ENCODE measurements around the gene KLHDC7A.
"Not testable (repeated sequence)": the region's sequence is repeated elsewhere in the genome, so short reads cannot be mapped to it uniquely, and the experiment has no call there.

Gene KLHDC7A

DNA sequence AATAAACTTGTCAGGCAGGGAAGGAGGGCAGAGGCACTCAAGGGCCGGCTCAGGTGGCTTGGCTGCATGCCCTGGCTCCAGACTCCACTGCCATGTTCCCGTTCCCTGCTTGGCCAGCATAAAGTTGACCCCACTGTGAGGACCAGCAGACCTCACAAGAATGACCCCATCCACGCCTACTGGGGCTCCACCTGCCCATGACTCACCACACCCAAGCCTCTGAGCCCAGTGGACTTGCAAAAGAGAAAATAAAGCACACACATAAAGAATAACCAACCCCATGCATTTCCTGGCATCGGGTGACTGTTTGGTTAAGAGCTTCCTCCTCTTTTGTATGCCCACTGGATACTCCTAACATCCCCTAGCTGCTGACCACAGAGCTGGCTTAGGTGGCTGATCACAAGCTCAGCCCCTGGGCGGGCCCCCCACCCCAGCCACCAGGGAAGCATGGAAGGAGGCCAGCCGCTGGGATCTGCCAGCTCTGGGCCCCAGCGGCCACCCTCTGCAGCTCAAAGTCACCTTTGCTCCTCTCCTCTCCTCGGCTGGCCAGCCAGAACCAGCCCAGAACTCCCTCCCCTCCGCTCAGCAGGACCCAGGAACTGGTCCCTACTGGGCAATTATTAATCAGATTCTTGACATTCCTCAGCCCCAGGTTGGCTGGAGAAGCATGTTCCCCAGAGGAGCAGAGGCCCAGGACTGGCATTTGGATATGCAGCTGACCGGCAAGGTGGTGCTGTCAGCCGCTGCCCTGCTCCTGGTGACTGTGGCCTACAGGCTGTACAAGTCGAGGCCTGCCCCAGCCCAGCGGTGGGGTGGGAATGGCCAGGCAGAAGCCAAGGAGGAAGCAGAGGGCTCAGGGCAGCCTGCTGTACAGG lies at the start of gene KLHDC7A:
Gene KLHDC7A (plus strand): TSS at position 616 of the 875 bp plus-strand sequence. CDS start 52 bp downstream, at position 668.
- no peak for DNase-seq (ENCODE audit: low read depth)

DNA sequence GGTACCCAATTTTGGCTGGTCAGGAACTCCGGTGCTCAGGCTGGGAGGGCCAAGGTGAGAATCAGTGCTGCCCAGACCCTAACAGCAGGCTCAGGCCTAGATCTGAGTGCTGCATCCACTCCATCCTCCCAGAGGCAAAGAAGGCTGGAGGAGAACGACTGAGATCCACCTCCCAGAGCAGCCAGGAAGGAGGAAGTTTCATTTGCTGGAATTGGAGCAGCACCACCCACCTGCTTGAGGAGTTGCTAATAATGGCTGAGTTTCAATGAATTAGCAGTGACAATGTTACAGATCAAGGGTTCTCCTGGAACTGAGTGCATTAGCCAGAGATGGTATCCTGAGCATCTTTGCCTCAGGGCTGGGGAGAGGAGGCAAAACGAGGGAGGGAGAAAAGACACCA lies 46.7 kb upstream of the KLHDC7A start:
- no peak for DNase-seq (ENCODE audit: low read depth)

GRCh38 chr1:18440385-18441226 lies 40.1 kb upstream of the KLHDC7A start:
- no peak for DNase-seq (ENCODE audit: low read depth)

DNA sequence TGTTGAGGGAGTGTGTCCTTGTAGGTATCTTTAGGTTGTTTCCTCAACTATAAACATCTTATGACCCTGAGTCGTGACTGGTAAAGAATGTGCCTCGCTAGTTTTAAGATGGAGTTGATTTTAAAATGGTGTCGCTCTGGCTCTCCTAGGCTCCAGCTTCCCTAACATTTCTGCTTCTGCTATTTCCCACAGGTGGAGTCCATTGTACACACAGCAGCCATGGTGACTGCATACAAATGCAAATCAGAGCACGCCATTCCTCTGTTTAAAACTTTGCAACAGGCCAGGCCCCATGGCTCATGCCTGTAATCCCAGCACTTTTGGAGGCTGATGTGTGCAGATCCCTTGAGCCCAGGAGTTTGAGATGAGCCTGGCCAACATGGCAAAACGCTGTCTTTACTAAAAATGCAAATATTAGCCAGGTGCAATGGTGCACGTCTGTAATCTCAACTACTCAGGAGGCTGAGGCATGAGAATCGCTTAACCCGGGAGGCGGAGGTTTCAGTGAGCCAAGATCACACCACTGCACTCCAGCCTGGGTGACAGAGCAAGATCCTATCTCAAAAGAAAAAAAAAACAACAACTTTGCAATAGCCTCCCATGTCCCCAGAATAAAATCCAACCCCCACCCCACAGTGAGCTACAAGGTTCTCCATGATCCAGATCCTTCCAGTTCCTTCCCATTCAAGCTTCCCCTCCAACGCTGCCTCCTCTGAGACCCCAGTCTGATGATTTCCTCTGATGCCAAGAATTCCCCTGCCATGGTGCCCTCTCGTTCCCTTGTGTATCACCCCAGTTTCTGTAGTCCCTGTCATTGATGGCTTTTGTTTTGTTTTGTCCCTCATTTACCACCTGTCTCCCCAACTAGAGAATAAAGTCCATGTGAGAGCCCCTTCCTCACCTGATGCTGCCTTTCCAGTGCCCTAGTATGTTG lies 36.9 kb upstream of the KLHDC7A start:
- no peak for DNase-seq (ENCODE audit: low read depth)

GRCh38 chr1:18444563-18444962 lies 36.2 kb upstream of the KLHDC7A start:
- DNase-seq (ENCODE audit: low read depth), result no peak

- DNase-seq (ENCODE audit: low read depth), result no peak
These were observed 34.0 kb upstream of the KLHDC7A start for GRCh38 chr1:18446751-18447150.

GRCh38 chr1:18447509-18448220 lies 33.1 kb upstream of the KLHDC7A start:
- DNase-seq (ENCODE audit: low read depth), result no peak

GRCh38 chr1:18448889-18449288 lies 31.8 kb upstream of the KLHDC7A start:
- no peak for DNase-seq (ENCODE audit: low read depth)

GRCh38 chr1:18452550-18452949 lies 28.2 kb upstream of the KLHDC7A start:
- DNase-seq (ENCODE audit: low read depth), result no peak

DNA sequence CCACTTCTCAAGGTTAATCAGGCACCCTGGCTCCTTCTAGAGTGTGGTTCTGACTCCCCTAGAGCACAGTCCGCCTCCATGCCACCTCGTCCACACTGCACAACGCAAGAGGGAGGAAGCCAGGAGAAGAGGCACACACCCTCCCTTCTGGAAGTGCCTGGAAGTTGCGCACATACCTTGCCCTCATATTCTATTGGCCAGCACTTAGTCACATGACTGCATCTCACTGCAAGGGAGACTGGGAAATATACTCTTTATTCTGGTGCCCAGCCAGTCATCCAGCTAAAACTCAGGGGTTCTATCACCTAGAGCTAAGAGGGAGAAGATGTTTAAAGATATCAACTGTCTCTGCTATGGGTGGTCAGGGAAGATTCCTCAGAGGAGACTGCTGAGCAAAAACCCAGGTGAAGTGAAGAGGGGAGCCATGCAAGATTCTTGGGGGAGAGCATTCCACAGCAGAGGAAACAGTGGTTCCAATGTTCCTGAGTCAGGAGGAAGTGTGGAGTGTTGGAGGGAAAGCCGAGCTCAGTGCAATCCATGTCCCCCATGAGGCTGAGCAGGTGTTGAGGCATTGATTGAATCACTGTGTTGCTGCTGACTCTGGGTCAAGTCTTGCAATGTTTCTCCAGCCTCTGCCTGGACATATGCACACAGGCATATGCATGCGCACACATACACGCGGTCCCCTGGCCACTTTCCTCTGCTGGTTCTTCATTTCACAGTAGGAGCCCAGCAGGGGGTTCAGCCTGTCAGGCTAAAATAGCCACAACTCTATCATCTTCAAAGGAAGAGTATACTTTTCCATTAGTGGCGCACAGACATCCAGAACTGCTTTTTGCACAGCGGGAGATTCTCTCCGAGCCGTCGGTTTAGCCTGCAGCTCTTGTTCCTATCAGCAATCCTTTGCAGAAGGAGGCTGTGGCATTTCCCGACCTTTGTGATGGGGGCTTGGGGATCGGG lies 22.3 kb upstream of the KLHDC7A start:
- no peak for DNase-seq (ENCODE audit: low read depth)

DNA sequence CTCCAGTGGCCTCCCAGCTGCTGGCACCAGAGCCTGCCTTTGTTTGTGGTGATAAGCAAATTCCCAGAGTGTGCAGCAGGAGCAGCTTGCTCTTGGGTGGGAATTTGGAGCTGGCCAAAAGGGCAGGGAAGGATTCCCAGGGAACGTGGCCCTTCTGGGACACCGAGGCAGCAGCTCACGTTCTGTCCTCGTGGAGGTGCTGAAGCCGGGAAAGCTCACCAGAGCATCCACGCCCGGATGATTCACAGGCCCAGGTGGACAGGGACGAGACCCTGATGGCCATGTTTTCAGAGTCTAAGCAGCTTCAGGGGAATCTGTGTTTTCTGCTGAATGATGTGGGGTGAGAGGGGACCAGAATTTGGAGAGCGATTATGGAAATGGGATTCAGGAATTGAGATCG lies 19.1 kb upstream of the KLHDC7A start:
- no peak for DNase-seq (ENCODE audit: low read depth)

DNA sequence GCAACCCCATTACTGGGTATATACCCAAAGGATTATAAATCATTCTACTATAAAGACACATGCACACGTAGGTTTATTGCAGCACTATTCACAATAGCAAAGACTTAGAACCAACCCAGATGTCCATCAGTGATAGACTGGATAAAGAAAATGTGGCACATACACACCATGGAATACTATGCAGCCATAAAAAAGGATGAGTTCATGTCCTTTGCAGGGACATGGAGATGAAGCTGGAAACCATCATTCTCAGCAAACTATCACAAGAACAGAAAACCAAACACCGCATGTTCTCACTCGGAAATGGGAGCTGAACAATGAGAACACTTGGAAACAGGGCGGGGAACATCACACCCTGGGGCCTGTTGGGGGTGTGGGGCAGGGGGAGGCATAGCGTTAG lies 18.2 kb upstream of the KLHDC7A start:
- not testable (repeated sequence) for DNase-seq (ENCODE audit: low read depth)

DNA sequence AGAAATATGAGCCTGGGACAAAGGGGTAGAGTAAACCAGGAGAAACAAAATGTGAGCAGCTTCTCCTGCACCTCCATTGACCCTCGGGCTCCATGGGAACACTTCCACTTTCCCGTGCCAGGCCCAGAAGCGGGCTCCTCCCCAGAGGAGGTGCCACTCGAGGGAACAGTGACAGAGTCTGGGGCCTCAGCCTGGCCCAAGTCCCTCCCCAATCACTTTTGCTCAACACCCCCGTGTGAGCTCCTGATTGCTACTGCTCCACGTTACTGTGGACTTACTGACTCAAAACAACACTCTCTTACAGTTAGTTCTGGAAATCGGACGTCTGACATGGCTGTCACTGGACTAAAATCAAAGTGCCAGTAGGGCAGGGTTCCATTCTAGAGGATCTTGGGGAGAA lies 17.7 kb upstream of the KLHDC7A start:
- no peak for DNase-seq (ENCODE audit: low read depth)

DNA sequence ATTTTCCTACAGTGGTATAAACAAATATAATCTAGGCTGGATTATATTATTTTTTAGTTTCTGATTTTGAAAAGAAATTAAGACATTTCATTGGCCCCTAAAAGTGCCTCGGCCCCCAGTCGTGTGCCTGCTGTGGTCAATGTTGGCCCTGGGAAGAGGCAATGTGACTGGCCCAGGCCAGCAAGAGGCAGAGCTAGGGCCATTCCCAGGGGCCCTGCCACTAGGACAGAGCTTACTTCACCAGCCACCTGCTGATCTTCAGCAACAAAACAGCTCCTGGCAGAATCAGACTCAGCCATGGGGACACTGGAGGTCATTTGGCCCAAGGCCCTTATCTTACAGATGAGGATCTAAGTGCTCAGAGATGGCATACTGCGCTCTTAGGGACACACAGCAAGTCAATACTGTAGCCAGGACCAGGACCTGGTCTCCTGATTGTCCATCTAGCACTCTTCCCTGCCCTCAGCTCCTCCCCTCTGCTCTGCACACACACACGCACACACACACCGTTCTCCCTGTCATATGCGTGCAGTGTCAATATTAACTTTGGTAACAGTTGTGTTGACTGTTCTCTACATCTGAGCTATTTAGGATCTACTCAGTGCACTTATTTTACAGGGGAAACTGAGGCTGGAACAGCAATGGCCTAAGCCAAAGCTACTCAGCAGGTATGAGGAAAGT lies 16.6 kb upstream of the KLHDC7A start:
- no peak for DNase-seq (ENCODE audit: low read depth)

- no peak for DNase-seq (ENCODE audit: low read depth)
These were observed 16.1 kb upstream of the KLHDC7A start for GRCh38 chr1:18464665-18465050.

DNA sequence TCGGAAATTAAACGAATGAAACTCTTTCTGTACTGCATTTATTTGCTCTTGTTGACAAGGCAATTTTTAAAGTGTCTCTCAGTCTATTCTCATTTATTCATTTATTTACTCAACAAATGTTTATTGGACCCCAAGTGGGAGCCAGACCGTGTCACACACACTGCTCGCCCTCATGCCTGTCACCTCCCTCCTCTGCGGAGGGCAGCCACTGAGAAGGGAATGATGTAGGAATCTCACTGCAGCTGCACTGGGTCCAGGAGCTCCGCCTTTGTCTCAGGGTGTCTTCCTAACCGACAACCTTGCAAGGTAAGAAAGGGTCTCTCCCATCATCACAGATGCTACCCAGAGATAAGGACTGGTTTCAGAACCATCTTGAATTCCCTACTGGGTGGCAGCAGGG lies 14.1 kb upstream of the KLHDC7A start:
- DNase-seq (ENCODE audit: low read depth), result no peak

- no peak for DNase-seq (ENCODE audit: low read depth)
These were observed 12.2 kb upstream of the KLHDC7A start for GRCh38 chr1:18468570-18468969.

DNA sequence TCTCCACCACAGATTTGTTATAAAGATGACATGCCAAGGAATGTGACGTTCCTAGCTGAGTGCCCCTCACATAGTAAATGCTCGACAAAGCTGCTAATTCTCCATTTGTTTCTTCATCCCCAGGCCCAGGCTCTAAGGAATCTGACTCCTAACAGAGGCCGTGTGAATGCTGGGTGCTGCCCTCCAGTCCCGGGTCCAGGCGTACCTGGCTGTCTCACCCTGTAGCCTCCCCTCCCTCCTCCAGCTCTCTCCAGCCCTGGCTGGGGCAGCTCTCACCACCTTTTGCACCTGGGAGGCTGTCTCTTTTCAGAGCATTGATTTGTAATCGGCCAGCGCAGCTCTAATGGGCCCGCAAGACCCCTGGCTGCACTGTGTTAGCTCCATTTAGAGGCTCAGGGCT lies 11.2 kb upstream of the KLHDC7A start:
- DNase-seq (ENCODE audit: low read depth), result no peak

DNA sequence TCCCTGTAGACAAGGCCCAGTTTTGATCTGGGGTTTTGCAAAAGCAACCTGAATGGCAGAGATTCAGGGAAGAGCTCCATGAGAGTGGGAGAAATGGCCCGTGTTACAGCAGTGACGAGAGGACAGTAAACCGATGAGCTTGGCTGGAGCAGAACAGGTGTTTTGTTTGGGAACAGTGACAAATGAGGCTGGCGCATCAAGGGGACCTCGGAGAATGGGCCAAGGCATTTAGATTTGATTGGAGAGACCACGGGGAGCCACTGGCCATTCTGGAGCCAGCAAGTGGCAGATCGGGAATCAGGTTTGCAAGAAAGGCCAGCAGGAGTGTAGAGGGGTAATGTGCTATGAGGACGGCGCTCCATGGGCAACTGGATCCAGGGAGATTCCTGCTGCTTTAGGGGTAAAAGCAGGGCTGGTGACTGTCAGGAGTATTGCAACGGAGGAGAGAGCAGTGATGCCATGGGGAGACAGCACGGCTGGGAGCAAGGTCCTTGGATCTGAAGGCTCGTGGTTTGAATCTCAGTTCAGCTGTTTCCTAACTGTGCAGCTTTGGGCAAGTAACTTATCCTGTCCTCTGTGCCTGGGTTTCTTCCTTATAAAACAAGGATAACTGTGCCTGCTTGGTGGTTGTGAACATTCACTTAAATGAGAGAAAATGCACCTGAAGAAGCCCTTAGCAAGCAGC lies 9.9 kb upstream of the KLHDC7A start:
- no peak for DNase-seq (ENCODE audit: low read depth)
